Measurements from ENCODE around the gene NINJ2. TPM values are rescaled to one million over a fixed set of nuclear protein-coding genes. Genes with fewer than 3 reads are reported as not detected.

Gene NINJ2
- total RNA-seq, 4 donors from 2014 or later: 0.97 to 5.4 (median 2.3) TPM; not detected in 1

GRCh38 chr12:599756-600155, 63.5 kb downstream of the NINJ2 start:
- no peak for TF ChIP-seq POLR2A (IDR thresholded peaks at IDR 0.05)
- TF ChIP-seq CTCF (IDR thresholded peaks at IDR 0.05): no peak
- Histone ChIP-seq H3K27ac (no peak overlapping the region), H3K4me1 (no peaks in the 10 kb centered on the region), H3K27me3 (no peaks in the 10 kb centered on the region), H3K36me3 (no peaks in the 10 kb centered on the region), H3K4me3 (no peak overlapping the region), H3K9me3 (no peaks in the 10 kb centered on the region)
- intact Hi-C loops (cut with DNase I; ENCODE audit: low total_unique reads): no loop called here
- no peak for DNase-seq

- no peaks in the 10 kb centered on the region for H3K4me1 ChIP-seq
- TF ChIP-seq CTCF (IDR thresholded peaks at IDR 0.05) (no peak), POLR2A (IDR thresholded peaks at IDR 0.05) (no peak)
- no peaks in the 10 kb centered on the region for H3K9me3 ChIP-seq
- intact Hi-C loops (cut with DNase I; ENCODE audit: low total_unique reads): no loop called here
- H3K36me3 ChIP-seq: no peaks in the 10 kb centered on the region
- H3K4me3 ChIP-seq: no peak overlapping the region
- DNase-seq: no peak
- H3K27me3 ChIP-seq: no peaks in the 10 kb centered on the region
- H3K27ac ChIP-seq: no peak overlapping the region
These were observed 65.2 kb downstream of the NINJ2 start for GRCh38 chr12:597926-598568.

GRCh38 chr12:593396-594270, 69.6 kb downstream of the NINJ2 start:
- TF ChIP-seq CTCF (IDR thresholded peaks at IDR 0.05): no peak
- TF ChIP-seq POLR2A (IDR thresholded peaks at IDR 0.05): no peak
- H3K27me3 ChIP-seq: no peaks in the 10 kb centered on the region
- DNase-seq: no peak
- no peaks in the 10 kb centered on the region for H3K9me3 ChIP-seq
- H3K4me3 ChIP-seq: no peak overlapping the region
- intact Hi-C loops (cut with DNase I; ENCODE audit: low total_unique reads): no loop called here
- H3K4me1 ChIP-seq: no peaks in the 10 kb centered on the region
- no peak overlapping the region for H3K27ac ChIP-seq
- H3K36me3 ChIP-seq: no peaks in the 10 kb centered on the region

GRCh38 chr12:592024-592505, 71.2 kb downstream of the NINJ2 start:
- no peaks in the 10 kb centered on the region for H3K27me3 ChIP-seq
- H3K4me3 ChIP-seq: no peak overlapping the region
- H3K36me3 ChIP-seq: no peaks in the 10 kb centered on the region
- no peak overlapping the region for H3K27ac ChIP-seq
- no peaks in the 10 kb centered on the region for H3K4me1 ChIP-seq
- no peaks in the 10 kb centered on the region for H3K9me3 ChIP-seq
- no peak for DNase-seq
- intact Hi-C loops (cut with DNase I; ENCODE audit: low total_unique reads): no loop called here
- TF ChIP-seq CTCF (IDR thresholded peaks at IDR 0.05) (no peak), POLR2A (IDR thresholded peaks at IDR 0.05) (no peak)
